ENCODE results near the gene SRGAP1.

- TF ChIP-seq CTCF (IDR thresholded peaks at IDR 0.05; ENCODE audit: borderline replicate concordance, extremely low read depth, low read length, poor library complexity, severe bottlenecking) (no peak), EZH2 (IDR thresholded peaks at IDR 0.05; ENCODE audit: borderline replicate concordance, low read depth, low read length, severe bottlenecking) (no peak)
These were observed 75.3 kb downstream of the SRGAP1 start for GRCh38 chr12:63919756-63920155.

All from DND-41 (cell line).